M059J (cell line): ENCODE measurements around the gene PRRT1. TPM values are rescaled to one million over a fixed set of nuclear protein-coding genes. Genes with fewer than 3 reads are reported as not detected.
"Not testable (repeated sequence)": the region's sequence is repeated elsewhere in the genome, so short reads cannot be mapped to it uniquely, and the experiment has no call there.

Experiments used
- DNase-seq: peaks from one replicate; pipeline ENCODE4 v3.0.0-alpha.2; 2012; ENCODE audit warnings: low read depth
- total RNA-seq: library from RNA; depleted of rRNA; stranded (reverse); fragments of >200 nt; shearing (Covaris generic); gene quantifications from 2 replicates; pipeline ENCODE4 v1.2.3, GENCODE V29; 2014

PRRT1 gene
- total RNA-seq, 1 experiment from 2014 or later, result 0.12 TPM

DNA sequence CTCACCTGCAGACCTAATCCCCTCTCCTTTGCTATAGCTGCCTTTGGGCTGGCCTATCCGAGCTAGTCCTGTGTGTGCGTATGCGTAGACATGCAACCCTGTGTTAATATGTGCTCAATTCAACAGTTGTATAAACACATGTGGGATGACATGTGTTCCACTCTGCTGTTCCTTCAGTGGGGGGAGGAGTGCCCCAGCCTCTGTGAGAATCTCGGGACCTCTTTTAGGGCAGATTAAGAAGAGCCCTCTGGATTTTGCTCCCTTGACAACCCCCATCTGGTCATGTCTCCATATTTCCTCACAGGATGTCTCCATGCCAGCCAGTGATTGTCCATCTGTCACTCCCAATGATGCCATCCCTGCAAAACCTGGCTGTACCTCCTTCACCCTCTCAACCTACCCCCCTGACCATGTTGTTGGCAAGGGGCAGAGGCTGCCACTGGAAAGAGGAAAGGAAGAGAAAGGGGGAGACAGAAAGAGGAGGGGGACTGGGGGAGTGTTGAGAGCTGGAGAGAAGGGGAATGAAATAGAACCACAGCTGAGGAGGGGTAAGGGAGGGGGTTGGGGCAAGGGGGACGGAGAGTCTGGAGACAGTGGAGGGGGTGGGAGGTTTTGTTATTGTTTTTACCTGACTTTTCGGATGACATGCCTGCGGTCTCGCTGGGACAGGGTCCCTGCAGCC, 417 bp downstream of the PRRT1 start:
- DNase-seq, result no peak

DNA sequence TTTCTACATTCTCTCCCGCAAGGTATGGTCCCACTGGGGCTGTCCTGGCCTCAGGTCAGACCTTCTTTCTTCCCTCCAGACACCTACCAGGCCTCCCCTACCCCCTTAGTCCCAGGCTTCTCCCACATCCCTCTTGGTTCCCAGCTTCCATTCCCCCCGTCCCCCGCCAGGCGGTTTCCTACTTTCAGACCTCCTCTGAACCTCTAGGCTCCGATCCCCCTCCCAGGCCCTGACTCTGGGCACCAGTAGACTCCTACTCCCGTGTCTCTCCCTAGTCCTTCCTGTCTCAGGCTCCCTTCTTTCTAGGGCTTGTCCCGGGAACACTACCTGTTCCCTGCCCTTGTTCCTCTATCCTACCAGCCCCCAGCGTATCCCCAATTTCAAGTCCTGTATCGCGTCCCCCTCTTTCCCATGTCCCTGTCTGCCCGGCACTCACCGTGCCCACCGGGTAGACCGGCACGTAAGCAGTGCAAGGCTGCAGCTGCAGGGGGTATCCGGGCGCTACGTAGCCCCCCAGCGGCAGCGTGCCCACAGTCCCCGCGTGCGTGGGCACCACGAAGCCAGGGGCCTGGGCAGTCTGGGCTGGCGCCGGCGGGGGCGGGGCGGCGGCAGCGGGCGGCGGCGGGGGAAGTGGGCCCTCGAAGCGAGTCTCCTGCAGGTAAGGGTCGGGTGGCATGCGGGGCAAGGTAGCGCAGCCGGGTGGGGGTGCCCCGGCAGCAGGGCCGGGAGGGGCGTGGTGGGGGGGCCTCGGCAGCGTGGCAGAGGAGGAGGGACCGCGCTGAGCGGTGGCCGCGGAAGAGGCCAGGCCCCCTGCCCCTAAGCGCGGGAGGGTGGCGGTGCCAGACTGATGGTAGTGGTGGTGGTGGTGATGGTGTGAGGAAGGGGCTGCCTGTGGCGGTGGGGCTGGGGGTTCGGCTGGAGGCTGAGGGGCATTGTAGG, 1.5 kb downstream of the PRRT1 start:
- no peak for DNase-seq

DNA sequence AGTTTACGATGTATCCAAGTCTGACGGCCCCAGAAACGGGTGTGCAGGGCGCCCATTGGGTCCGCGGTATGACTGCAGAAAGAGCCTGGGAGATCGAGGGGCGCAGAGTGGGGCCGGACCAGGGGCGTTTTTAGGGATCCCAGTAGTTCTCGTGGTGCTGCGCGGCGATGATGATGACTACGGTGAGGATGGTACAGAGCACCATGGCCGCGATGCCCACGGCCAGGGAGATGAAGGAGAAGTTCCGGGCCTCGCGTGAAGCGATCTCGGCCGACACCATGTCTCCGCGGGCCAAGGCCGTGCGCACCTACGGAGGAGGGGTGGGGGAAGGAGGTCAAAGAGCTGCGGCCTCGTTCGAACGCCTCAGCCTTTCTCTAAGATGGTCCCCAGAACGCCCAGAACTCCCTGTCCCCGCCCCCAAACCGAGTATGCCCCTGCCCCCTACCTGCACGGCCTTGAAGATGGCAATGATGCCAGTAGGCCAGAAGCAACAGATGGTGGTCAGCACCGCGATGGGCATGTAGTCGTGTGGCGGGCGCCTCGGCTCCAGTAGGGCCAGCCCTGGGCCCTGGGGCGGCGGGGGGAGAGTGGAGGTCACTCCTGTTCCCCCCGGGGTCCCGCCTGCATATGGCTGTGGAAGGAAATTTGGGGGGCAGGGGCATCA, 2.5 kb downstream of the PRRT1 start:
- no peak for DNase-seq

DNA sequence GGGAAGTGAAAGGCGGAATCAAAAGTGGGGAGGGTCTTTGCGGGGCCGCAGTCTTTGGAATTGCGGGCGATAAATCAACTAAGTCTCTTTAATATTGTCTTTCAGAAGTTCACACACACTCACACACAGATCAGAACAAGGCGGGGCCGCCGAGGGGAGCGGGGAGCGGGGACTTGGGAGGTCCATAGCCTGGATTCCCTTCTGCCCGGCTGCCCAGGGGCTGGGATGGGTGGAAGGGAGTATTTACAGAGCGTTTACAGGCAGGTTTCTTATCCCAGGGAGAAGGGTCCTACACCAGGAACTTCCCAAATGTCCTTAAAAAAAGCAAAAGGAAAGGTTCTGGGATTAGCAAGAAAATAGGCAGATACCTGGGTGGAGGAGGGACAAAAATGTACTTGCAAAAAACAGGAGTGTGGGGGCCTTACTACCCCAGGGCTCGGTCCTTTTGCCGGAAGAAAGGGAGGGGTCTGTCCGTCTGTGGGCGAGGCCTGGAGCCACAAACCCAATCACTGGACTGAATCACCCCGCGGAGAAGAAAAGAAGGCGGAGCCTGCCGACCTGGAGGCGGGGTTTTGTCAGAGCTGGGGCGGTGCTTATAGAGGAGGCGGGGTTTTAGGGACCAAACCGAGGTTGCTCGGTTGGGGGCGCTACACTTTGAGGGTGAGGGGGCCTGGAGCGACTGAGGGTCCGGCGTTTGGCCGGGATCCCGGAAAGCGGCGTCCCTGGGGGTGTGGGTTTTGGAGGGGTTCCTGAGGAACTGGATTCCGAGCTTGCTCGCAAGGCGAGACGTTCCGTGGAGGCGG, 3.2 kb downstream of the PRRT1 start:
- DNase-seq, result no peak

DNA sequence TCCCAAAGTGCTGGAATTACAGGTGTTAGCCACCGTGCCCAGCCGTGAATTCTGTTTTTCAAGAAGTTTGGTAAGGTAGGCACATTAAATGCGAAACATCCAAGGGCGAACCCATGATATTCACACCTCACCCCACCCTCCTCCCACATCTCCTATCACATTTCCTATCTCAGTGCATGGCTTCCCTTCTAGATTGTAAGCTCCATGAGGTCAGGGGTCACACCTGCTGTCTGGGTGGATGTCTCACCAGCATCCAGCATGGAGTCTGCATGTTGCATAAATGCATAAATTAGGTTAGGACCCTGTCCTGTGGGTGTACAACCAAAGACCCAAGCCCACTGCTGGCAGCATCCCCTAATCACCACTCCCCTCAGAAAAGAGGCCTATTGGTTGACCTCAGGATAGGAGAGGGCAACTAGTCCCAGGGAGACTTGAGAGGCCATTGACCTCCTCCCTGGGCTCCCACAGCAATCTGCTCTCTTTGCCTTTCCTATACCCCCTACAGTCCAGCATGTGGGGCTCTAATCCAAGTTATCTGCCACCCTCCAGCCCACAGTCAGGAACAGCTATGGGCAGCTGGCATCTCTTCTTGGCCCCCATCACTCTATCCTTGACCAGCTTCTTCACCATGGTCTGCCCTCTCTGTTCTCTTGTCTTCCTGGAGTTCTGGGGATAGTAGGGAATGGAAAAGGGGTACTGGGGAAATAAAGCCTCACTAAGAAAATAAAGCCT, 4.2 kb downstream of the PRRT1 start:
- DNase-seq, result no peak

DNA sequence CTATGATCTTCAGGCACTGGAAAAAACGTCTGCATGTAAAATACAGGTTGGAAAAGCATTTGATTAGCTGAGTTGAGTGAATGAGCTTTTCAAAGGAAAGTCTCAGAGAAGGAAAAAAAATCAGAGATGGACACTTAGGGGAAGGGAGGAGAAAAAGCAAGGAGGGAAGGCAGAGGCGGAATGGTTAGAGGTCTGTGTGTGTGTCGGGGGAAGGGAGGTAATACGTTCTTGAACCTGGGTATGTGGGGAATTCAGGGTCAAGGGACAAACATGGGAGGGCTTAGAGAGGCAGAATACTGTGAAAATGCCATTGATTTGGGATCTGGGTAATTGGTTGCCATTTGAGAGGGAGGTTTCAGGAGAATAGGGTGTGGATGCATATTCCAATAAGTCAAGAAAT, 5.1 kb downstream of the PRRT1 start:
- DNase-seq, result no peak

DNA sequence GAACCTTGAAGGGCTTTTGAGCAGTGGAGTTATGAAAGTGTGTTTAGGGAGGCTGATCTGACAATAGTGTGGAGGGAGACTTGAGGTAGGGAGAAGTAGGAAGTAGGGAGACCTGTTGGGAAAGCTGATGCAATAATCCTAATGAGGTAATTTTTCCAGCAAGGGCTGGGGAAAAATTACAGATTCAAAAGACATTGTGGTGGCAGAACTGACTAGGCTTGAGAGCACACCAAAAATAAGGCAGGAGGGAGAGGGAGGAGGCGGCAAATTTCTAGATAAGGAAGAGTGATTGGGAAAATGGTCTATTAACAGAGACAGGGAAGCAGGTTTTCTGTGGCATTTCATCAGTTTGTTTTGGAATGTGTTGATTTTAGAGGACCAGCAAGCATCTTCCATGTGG, 5.5 kb downstream of the PRRT1 start:
- no peak for DNase-seq

DNA sequence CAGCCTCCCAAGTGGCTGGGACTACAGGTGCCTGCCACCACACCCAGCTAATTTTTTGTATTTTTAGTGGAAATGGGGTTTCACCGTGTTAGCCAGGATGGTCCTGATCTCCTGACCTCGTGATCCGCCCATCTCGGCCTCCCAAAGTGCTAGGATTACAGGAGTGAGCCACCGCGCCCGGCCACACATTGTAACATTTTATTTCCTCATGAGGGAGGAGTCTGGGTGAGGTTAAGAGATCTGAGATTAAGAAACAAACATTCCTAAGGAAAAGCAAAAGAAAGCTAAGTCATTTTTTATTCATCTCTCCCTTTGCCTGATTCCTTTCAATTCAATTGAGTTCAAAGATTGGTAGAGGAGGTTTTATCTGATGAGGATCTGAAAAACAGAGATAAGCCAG, 7.5 kb downstream of the PRRT1 start:
- DNase-seq, result not testable (repeated sequence)

DNA sequence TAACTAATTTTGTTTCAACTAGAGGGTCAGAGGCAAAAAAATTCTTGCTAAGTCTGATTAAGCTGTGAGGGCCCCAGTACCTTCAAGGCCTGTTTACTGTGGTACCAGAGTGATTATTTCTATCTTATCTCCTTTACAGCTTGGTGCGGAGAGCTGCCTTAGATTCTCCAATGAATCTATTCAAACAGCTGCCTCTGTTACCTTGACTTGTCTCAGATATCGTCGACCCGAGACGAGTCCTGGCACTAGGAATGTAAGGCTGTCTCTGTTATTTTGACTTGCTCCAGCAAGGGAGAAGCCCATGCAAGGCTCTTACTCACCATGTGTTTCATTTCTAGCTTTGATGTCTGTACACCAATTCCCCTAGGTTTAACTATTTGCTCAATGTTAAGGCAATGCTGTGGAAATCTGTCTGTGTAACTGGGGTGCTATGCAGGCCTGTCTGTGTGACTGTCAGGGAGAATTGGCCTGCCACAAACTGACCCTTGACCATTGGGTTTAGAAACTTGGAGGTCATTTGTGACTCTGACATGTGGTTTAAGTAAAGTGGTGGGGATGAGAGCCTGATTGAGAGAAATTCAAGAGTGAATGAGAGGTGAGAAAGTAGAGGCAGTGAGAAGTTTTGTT, 11.2 kb downstream of the PRRT1 start:
- no peak for DNase-seq

DNA sequence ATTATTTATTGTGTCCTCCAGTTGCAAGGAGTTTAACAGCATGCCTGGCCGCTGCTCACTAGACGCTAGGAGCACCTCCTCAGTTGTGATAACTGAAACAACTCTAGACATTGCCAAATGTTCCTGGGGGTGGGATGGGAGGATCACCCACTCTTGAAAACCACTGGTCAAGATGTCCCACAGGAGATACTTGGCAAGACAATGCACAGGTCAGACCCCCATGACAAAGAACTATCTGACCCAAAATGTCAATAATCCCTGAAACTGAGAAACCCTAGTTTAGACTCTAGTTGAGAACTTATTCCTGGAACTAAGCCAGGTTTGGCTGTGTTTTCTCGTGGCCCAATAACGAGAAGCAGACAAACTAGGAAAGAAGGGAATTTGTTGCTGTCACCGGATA, 12.1 kb downstream of the PRRT1 start:
- no peak for DNase-seq

DNA sequence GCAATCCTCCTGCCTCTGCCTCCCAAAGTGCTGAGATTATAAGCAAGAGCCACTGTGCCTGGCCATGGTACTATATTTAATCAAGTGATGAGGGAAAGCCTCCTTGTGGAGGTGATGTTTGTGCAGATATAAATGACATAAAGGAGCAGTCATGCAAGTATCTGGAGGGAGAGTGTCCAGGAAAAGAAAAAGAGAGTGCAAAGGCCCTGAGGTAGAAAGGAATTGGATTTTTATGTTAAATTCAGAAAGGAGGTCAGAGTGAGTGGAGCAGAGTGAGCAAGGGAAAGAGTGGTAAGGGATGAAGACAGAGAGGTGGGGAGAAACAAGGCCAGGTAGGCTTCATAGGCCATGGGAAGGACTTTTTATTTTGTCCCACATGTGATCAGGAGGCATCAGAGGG, 14.3 kb downstream of the PRRT1 start:
- DNase-seq, result no peak

DNA sequence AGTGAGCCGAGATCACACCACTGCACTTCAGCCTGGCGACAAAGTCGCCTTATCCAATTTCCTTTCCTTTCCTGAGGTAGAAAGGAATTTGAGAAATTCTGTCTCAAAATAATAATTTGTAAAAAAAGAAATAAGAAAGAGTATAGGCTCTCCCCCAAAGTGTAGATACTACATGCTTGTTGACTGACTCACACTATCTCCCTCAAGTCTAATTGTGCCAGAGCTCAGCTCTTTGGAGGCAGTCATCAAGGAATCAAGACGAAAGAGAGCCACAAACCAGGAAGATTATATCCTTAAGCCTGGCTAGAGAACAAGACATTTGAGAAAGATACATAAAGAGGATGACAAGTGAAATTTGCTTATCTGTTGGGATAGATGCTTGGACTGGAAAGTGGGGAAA, 18.0 kb downstream of the PRRT1 start:
- DNase-seq, result peak; percentile 55

DNA sequence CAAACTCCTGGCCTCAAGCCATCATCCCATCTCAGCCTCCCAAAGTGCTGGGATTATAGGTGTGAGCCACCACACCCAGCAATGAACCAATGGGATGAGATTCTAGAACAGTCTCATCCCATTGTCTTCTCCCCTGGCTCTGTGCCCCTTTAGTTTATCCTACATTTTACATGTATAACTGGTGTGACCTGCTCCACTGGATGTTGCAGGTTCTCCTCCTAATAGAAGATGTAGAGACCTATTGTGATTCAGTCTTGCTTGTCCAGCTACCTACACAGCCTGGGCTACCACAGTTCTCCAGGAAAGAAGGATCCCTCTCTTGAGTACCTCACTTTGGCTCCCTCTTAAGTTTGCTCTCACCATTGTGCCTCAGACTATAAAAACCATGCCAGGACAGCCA, 19.6 kb downstream of the PRRT1 start:
- DNase-seq, result no peak

DNA sequence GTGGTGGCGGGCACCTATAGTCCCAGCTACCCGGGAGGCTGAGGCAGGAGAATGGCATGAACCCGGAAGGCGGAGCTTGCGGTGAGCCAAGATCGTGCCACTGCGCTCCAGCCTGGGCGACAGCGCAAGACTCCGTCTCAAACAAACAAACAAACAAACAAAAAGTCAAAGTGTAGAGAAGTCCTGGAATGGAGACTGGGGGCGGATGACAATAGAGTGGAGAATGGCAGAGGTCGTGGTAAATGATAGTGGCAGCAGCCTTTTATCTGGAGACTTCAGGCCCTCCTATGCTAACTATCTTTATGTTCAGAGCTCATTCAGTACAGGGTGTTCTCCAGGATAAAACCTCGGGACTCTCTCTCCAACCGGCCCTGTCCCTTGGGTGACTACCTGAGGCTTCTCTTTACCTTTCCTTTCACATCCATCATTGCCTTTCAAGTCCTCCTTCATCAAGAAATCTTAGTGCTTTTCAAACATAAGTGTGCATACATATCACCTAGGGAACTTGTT, 20.2 kb downstream of the PRRT1 start:
- no peak for DNase-seq

DNA sequence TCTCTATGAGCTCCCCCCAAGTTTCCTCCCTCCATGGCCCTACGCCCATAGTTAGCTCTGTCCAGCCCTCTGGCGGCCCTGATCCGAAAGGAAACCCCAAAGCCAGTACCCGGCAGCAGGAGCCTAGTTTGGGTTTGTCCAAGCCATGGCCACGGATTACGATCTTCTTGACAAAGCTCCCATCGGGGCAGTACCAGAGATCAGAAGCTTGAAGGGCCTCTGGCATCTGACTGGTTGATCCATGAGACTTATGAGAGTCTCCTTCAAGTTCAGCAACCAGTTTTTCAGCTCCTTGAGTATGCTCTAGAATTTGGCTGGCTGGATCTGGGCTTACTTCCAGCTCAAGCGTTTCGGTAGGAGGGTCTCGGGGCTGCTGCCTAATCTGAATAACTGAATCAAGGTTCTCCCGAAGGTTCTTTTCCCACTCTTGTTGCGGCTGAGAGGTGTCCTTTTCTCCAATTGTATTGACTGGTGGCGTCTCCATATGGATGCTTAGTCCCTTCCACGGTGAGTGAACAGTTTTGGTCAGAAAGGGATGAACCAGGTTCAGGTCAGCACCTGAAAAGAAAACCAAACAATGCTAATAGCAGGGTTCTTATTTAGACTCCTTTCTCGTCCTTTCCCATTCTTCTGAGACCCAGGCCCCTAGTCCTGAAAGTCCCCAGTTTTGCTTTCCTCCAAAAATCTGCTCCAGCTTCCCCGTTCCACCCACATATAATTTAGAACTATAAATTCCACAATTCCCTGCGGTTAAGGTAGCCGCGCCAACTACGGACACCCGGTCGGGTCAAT, 22.2 kb downstream of the PRRT1 start:
- DNase-seq, result no peak

DNA sequence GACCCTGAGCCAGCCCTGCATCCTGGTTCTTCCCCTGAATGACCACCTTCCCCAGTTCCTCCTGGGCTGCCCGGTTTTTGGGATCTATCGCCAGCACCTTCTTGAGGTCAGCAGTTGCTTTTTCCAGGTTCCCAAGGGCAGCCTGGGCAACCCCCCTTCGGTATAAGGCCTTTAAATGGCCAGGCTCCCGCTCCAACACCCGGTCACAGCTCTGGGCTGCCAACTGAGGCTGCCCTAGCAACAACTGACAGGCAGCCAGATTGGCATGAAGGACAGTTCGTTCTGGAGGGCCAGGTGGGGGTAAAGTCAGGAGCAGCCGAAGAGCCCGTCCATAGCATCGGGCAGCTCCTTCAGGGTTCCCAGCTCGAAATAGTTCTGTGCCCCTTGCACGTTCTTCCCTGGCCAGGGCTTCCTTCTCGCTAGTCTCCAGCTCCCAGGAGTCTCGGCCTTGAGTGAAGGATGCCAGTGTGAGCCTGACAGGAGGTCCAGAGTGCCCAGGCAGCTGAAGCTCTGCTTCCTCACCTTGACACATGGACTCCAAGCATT, 22.9 kb downstream of the PRRT1 start:
- no peak for DNase-seq

DNA sequence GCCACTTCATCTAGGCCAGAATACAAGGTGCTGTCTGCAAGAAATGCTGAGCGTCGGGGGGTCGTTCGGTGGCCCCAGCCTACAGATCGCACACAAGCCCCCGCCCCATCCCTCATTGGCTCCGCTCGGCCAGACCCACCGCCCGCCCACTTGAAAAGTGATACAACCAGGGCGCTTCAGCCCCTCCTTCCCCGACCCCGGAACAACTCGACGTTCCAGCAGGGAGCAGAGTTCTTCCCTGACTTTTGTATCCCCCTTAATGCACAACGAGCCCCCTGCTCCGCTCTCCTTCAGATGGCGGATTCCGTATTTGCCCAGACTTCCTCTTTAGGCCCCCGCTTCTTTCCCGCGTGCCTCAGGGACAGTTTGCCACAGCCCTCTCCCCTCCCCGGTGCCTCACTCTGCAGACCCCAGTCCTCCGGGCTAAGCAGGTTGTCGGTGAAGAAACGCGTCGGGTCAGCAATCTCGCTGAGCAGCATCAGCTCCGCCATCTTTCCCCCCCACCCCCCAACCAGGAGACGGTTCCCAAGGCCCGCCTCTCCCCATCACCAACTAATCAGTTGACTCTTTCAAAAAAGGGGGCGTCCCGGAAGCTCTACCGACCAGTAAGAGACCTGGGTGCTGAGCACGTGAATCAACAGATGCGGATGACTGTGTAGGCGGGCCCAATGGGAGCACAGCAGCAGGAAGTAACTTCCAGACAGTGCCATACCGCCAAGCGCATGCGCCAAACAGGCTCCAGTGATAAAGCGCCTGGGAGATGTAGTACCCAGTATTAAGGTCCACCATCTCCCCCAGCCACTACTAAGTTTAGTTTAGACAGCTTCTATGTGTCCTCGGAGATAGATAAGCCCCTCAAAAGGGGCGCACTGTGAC, 23.8 kb downstream of the PRRT1 start, which contains the start of gene ATF6B:
ATF6B (minus strand) TSS at position 530 of the 876 bp plus-strand sequence; CDS start at position 491, 39 bp downstream.
- peak; percentile 100 for DNase-seq

DNA sequence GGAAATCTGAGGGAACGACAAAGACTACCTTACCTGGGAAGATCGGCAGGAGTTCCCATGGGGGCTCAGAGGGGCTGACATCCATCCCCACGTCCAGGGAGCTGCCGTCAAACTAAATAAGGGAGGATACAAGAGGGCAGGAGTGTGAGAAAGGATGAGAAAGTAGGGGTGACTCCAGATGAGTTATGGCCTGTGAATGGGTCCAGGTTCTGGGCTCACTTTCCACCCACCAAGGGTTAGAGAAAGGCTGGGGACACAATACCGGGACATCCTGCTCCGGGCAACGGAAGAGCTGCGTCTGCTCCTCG, 24.4 kb downstream of the PRRT1 start:
- DNase-seq, result no peak
